ENCODE measurements around the gene MFSD11.

Gene MFSD11

DNA sequence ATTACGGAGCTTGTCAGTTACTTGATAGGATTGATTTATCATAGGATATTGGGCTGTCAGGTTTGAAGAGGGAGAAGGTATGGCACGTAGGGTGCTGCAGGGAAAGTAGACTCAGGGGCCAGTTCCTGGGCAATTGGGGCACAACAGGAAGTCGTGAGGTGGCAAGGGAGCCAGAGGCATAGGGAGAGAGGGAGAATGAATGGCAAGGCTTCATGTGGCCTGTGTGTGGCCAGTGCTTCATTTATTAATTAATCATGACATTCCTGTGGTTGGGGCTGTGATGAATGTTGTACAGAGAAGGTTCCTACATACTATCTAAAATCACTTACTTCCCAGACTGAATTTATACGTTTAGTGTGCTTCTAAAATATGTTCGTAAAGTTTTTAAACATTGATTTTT is 19.3 kb downstream of the MFSD11 start:
- WGBS, 2 donors (ENCODE audit: extremely low coverage in 2 of 2, insufficient read length in 2 of 2, insufficient replicate concordance in 1 of 2) = no CpG with 5 or more reads among the region's 5 CpGs
- no peak overlapping the region for H3K4ac ChIP-seq (ENCODE audit: low read length)
- H3K79me1 ChIP-seq (ENCODE audit: low read depth, low read length) = no peaks in the 10 kb centered on the region
- H2AFZ ChIP-seq (ENCODE audit: low read length) = no peak overlapping the region
- H3K4me1 ChIP-seq (ENCODE audit: control insufficient read depth in 2 of 2, insufficient read depth in 1 of 2, low read depth in 1 of 2, low read length in 2 of 2) = no peaks in the 10 kb centered on the region
- H3K9ac ChIP-seq (ENCODE audit: low read depth, low read length, poor library complexity) = no peak overlapping the region
- no peak overlapping the region for H3K18ac ChIP-seq (ENCODE audit: low read length)
- no peak overlapping the region for H3K4me2 ChIP-seq (ENCODE audit: insufficient read depth, low read length, poor library complexity, severe bottlenecking)
- no peak overlapping the region for H3K23ac ChIP-seq (ENCODE audit: low read depth, low read length, poor library complexity)
- H3K27me3 ChIP-seq (ENCODE audit: control insufficient read depth in 3 of 3, insufficient read depth in 3 of 3, low read depth in 1 of 3, low read length in 3 of 3) = no peaks in the 10 kb centered on the region
- H2AK5ac ChIP-seq (ENCODE audit: low read depth, low read length) = no peak overlapping the region
- H3K9me3 ChIP-seq (replicated peaks in 1 of 2; ENCODE audit: control insufficient read depth in 2 of 2, insufficient read depth in 1 of 2, low read depth in 1 of 2, low read length in 2 of 2) = peaks cover 0 to 5% of the 10 kb centered on the region in 2 donors
- no peak overlapping the region for H2BK5ac ChIP-seq (ENCODE audit: low read length)
- no peak overlapping the region for H4K91ac ChIP-seq (ENCODE audit: low read depth, low read length, poor library complexity)
- H3K4me3 ChIP-seq (ENCODE audit: low read length in 2 of 2) = no peak overlapping the region
- peaks cover 2 to 24% of the 10 kb centered on the region in 2 donors for H3K36me3 ChIP-seq (replicated peaks in 1 of 2; ENCODE audit: control insufficient read depth in 2 of 2, insufficient read depth in 2 of 2, low read length in 2 of 2)
- H2BK15ac ChIP-seq (ENCODE audit: low read length) = no peak overlapping the region
- H2BK12ac ChIP-seq (ENCODE audit: low read length) = no peak overlapping the region
- DNase-seq (ENCODE audit: low spot score) = no peak
- no peak overlapping the region for H3K14ac ChIP-seq (ENCODE audit: low read length)
- H2BK120ac ChIP-seq (ENCODE audit: low read depth, low read length) = no peak overlapping the region
- no peak overlapping the region for H3K27ac ChIP-seq (replicated peaks; ENCODE audit: low read length)
- H4K8ac ChIP-seq (ENCODE audit: low read depth, low read length) = no peak overlapping the region

DNA sequence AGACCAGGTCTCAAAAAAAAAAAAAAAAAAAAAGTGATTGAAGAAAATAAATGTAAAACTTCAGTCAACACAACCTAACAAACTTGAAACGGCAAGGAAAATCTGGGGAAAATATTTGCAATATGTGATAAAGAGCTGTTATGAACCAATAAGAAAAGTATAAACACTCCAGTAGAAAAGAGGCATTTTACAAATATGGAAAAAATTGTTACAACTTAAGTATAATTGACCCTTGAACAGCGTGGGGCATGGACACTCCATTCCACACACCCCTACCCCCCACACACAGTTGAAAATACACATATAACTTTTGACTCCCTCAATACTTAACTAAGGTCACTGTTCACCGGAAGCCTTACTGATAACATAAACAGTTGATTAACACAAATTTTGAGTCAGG is 20.7 kb downstream of the MFSD11 start:
- Histone ChIP-seq H2BK120ac (ENCODE audit: low read depth, low read length) (no peak overlapping the region), H4K8ac (ENCODE audit: low read depth, low read length) (no peak overlapping the region), H3K4ac (ENCODE audit: low read length) (no peak overlapping the region), H3K79me1 (ENCODE audit: low read depth, low read length) (no peaks in the 10 kb centered on the region), H2AFZ (ENCODE audit: low read length) (no peak overlapping the region), H2BK12ac (ENCODE audit: low read length) (no peak overlapping the region), H4K91ac (ENCODE audit: low read depth, low read length, poor library complexity) (no peak overlapping the region), H3K4me2 (ENCODE audit: insufficient read depth, low read length, poor library complexity, severe bottlenecking) (no peak overlapping the region), H3K9me3 (replicated peaks in 1 of 2; ENCODE audit: control insufficient read depth in 2 of 2, insufficient read depth in 1 of 2, low read depth in 1 of 2, low read length in 2 of 2) (peaks cover 0 to 5% of the 10 kb centered on the region in 2 donors), H3K4me3 (ENCODE audit: low read length in 2 of 2) (no peak overlapping the region), H2BK5ac (ENCODE audit: low read length) (no peak overlapping the region), H3K9ac (ENCODE audit: low read depth, low read length, poor library complexity) (no peak overlapping the region), H2BK15ac (ENCODE audit: low read length) (no peak overlapping the region), H3K27ac (replicated peaks; ENCODE audit: low read length) (no peak overlapping the region), H3K18ac (ENCODE audit: low read length) (no peak overlapping the region), H3K4me1 (ENCODE audit: control insufficient read depth in 2 of 2, insufficient read depth in 1 of 2, low read depth in 1 of 2, low read length in 2 of 2) (no peaks in the 10 kb centered on the region), H2AK5ac (ENCODE audit: low read depth, low read length) (no peak overlapping the region), H3K27me3 (ENCODE audit: control insufficient read depth in 3 of 3, insufficient read depth in 3 of 3, low read depth in 1 of 3, low read length in 3 of 3) (no peaks in the 10 kb centered on the region), H3K36me3 (replicated peaks in 1 of 2; ENCODE audit: control insufficient read depth in 2 of 2, insufficient read depth in 2 of 2, low read length in 2 of 2) (peaks cover 2 to 21% of the 10 kb centered on the region in 2 donors), H3K23ac (ENCODE audit: low read depth, low read length, poor library complexity) (no peak overlapping the region), H3K14ac (ENCODE audit: low read length) (no peak overlapping the region)
- DNase-seq (ENCODE audit: low spot score) = no peak
- no CpG with 5 or more reads among the region's 3 CpGs for WGBS, 2 donors (ENCODE audit: extremely low coverage in 2 of 2, insufficient read length in 2 of 2, insufficient replicate concordance in 1 of 2)

DNA sequence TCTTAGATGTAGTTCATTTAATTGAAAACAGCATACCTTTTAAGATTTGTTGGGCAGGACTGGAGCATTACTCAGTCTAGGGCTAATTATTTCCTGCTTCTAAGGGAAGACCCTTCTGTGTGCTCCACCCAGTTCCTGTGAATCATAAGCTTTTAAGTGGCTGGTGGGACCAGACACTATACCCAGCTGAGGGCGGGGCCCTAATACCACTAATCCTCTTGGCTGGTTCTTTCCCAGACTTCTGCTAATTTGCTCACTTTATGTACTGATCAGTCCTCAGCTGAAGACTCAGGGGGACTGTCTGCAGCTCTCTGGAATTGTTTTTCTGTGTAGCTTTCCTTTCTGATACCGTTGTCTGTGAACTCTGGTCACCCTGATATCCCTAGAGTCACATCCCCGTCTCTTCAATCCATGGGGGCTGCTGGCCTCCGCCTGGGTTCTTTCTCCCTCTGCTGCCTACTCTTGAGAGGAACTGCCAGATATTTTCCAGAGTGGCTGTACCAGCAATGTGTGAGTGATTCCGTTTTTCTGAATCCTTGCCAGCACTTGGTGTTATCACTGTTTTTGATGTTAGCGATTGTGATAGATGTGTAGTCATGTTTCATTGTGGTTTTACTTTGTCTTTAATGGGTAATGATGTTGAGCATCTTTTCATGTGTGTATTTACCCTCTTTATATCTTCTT is 35.1 kb downstream of the MFSD11 start:
- Histone ChIP-seq H3K4ac (ENCODE audit: low read length) (no peak overlapping the region), H2BK5ac (ENCODE audit: low read length) (no peak overlapping the region), H3K27me3 (ENCODE audit: control insufficient read depth in 3 of 3, insufficient read depth in 3 of 3, low read depth in 1 of 3, low read length in 3 of 3) (no peaks in the 10 kb centered on the region), H2BK120ac (ENCODE audit: low read depth, low read length) (no peak overlapping the region), H2AK5ac (ENCODE audit: low read depth, low read length) (no peak overlapping the region), H2BK15ac (ENCODE audit: low read length) (no peak overlapping the region), H4K91ac (ENCODE audit: low read depth, low read length, poor library complexity) (no peak overlapping the region), H2AFZ (ENCODE audit: low read length) (no peak overlapping the region), H3K14ac (ENCODE audit: low read length) (no peak overlapping the region), H3K9ac (ENCODE audit: low read depth, low read length, poor library complexity) (no peak overlapping the region), H3K23ac (ENCODE audit: low read depth, low read length, poor library complexity) (no peak overlapping the region), H3K79me1 (ENCODE audit: low read depth, low read length) (no peaks in the 10 kb centered on the region), H2BK12ac (ENCODE audit: low read length) (no peak overlapping the region), H3K4me1 (ENCODE audit: control insufficient read depth in 2 of 2, insufficient read depth in 1 of 2, low read depth in 1 of 2, low read length in 2 of 2) (no peaks in the 10 kb centered on the region), H3K4me3 (ENCODE audit: low read length in 2 of 2) (no peak overlapping the region), H3K18ac (ENCODE audit: low read length) (no peak overlapping the region), H3K9me3 (replicated peaks in 1 of 2; ENCODE audit: control insufficient read depth in 2 of 2, insufficient read depth in 1 of 2, low read depth in 1 of 2, low read length in 2 of 2) (peaks cover 0 to 2% of the 10 kb centered on the region in 2 donors), H3K4me2 (ENCODE audit: insufficient read depth, low read length, poor library complexity, severe bottlenecking) (no peak overlapping the region), H4K8ac (ENCODE audit: low read depth, low read length) (no peak overlapping the region), H3K27ac (replicated peaks; ENCODE audit: low read length) (peak overlapping the region; percentile 0), H3K36me3 (replicated peaks in 1 of 2; ENCODE audit: control insufficient read depth in 2 of 2, insufficient read depth in 2 of 2, low read length in 2 of 2) (peaks cover 7 to 64% of the 10 kb centered on the region in 2 donors)
- no CpG with 5 or more reads among the region's 6 CpGs for WGBS, 2 donors (ENCODE audit: extremely low coverage in 2 of 2, insufficient read length in 2 of 2, insufficient replicate concordance in 1 of 2)
- DNase-seq (ENCODE audit: low spot score) = no peak

DNA sequence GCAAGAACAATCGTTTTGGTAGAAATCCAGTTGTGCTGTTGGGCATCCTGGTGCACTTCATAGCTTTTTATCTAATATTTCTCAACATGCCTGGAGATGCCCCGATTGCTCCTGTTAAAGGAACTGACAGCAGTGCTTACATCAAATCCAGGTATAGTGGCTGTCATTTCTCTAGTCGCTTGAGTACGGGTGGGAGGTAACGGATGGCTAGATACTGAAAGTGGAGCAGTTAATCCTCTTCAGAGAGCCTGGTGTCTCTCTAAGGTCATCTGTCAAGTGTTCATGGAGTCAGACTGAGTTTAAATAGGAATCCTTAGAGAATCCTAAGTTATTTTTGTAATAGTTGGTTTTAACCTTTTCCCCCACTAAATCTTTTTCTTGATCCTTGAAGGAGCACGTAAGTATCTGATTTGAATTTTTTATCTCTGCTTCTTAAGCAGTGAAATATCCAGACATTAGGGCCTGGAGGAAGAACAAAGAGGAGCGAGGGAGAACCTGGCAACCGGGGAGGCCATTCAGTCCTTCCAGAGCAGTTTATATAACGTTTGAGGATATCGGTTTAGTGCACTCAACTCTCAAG is 37.2 kb downstream of the MFSD11 start:
- no peaks in the 10 kb centered on the region for H3K4me1 ChIP-seq (ENCODE audit: control insufficient read depth in 2 of 2, insufficient read depth in 1 of 2, low read depth in 1 of 2, low read length in 2 of 2)

More for the DNA sequence above, 37.2 kb downstream of the MFSD11 start:
- H2BK12ac ChIP-seq (ENCODE audit: low read length) = no peak overlapping the region
- no peak overlapping the region for H3K4ac ChIP-seq (ENCODE audit: low read length)
- no peak overlapping the region for H3K4me2 ChIP-seq (ENCODE audit: insufficient read depth, low read length, poor library complexity, severe bottlenecking)
- no peak overlapping the region for H3K27ac ChIP-seq (replicated peaks; ENCODE audit: low read length)
- H3K18ac ChIP-seq (ENCODE audit: low read length) = no peak overlapping the region
- DNase-seq (ENCODE audit: low spot score) = no peak
- no peak overlapping the region for H2AK5ac ChIP-seq (ENCODE audit: low read depth, low read length)
- H3K9me3 ChIP-seq (replicated peaks in 1 of 2; ENCODE audit: control insufficient read depth in 2 of 2, insufficient read depth in 1 of 2, low read depth in 1 of 2, low read length in 2 of 2) = no peaks in the 10 kb centered on the region
- H3K23ac ChIP-seq (ENCODE audit: low read depth, low read length, poor library complexity) = no peak overlapping the region
- H3K27me3 ChIP-seq (ENCODE audit: control insufficient read depth in 3 of 3, insufficient read depth in 3 of 3, low read depth in 1 of 3, low read length in 3 of 3) = no peaks in the 10 kb centered on the region
- no peak overlapping the region for H3K9ac ChIP-seq (ENCODE audit: low read depth, low read length, poor library complexity)
- H3K4me3 ChIP-seq (ENCODE audit: low read length in 2 of 2) = no peak overlapping the region
- no peak overlapping the region for H4K8ac ChIP-seq (ENCODE audit: low read depth, low read length)
- WGBS, 2 donors (ENCODE audit: extremely low coverage in 2 of 2, insufficient read length in 2 of 2, insufficient replicate concordance in 1 of 2) = no CpG with 5 or more reads among the region's 10 CpGs
- H2BK5ac ChIP-seq (ENCODE audit: low read length) = no peak overlapping the region
- no peaks in the 10 kb centered on the region for H3K79me1 ChIP-seq (ENCODE audit: low read depth, low read length)
- H2AFZ ChIP-seq (ENCODE audit: low read length) = no peak overlapping the region
- no peak overlapping the region for H2BK15ac ChIP-seq (ENCODE audit: low read length)
- H3K14ac ChIP-seq (ENCODE audit: low read length) = no peak overlapping the region
- no peak overlapping the region for H2BK120ac ChIP-seq (ENCODE audit: low read depth, low read length)
- no peak overlapping the region for H4K91ac ChIP-seq (ENCODE audit: low read depth, low read length, poor library complexity)
- H3K36me3 ChIP-seq (replicated peaks in 1 of 2; ENCODE audit: control insufficient read depth in 2 of 2, insufficient read depth in 2 of 2, low read length in 2 of 2) = peaks cover 4 to 67% of the 10 kb centered on the region in 2 donors
